Measurements from ENCODE around the gene NELFB. TPM values are rescaled to one million over a fixed set of nuclear protein-coding genes. Genes with fewer than 3 reads are reported as not detected.
A peak's percentile ranks its signal among the peaks of the same experiment; 100 is the strongest.

Gene NELFB
- total RNA-seq, 1 experiment from 2014 or later, result 95.0 TPM

- Mint-ChIP-seq H3K9me3 (no peaks in the 10 kb centered on the region), H3K36me3 (no peaks in the 10 kb centered on the region), H3K4me1 (peaks cover 52% of the 10 kb centered on the region), H3K4me3 (peak overlapping the region; percentile 94), H3K27me3 (ENCODE audit: low read depth) (peaks cover 31% of the 10 kb centered on the region), H3K27ac (peak overlapping the region; percentile 96)
- CTCF ChIA-PET, result interaction anchor here (0.6 to 8.6 kb wide), 7 partner anchors 12 to 331 kb away, joined by 3 to 172 read pairs (median 5); partner anchors contain the start of genes TOR4A, TUBB4B and UAP1L1
- peak; percentile 9; the same call in 1 of the 2 replicates for ATAC-seq
- POLR2A ChIA-PET, result interaction anchor here (0.6 kb wide), 1 partner anchor 452 kb away, joined by 3 read pairs; no protein-coding TSS in a partner anchor
- no peak for TF ChIP-seq ZNF416 (CRISPR knock-in tag; IDR thresholded peaks at IDR 0.05)
- TF ChIP-seq SOX15 (CRISPR knock-in tag; IDR thresholded peaks at IDR 0.05), result no peak
- TF ChIP-seq ATF3 (CRISPR knock-in tag; conservative IDR thresholded peaks at IDR 0.05), result no peak
- DNase-seq (ENCODE audit: low spot score), result peak; percentile 74
Measured at GRCh38 chr9:137300567-137301080, 45.5 kb downstream of the NELFB start.

GRCh38 chr9:137301081-137301947 lies 46.2 kb downstream of the NELFB start:
- Mint-ChIP-seq H3K4me1 (peaks cover 52% of the 10 kb centered on the region), H3K4me3 (peak overlapping the region; percentile 94), H3K36me3 (no peaks in the 10 kb centered on the region), H3K27ac (peak overlapping the region; percentile 96), H3K27me3 (ENCODE audit: low read depth) (peaks cover 31% of the 10 kb centered on the region), H3K9me3 (no peaks in the 10 kb centered on the region)
- POLR2A ChIA-PET, result interaction anchor here (0.5 to 2.8 kb wide), 4 partner anchors 17 to 65 kb away, joined by 3 to 10 read pairs (median 5); partner anchors contain the start of gene TUBB4B
- peak; percentile 60 for DNase-seq (ENCODE audit: low spot score)
- ATAC-seq, result peak; percentile 3; the same call in 1 of the 2 replicates
- CTCF ChIA-PET, result interaction anchor here (0.9 to 8.6 kb wide), 29 partner anchors 9 to 272 kb away, joined by 3 to 172 read pairs (median 5); partner anchors contain the start of genes ENTPD8, EXD3, MRPL41 and NOXA1
- TF ChIP-seq ELF4 (CRISPR knock-in tag; IDR thresholded peaks at IDR 0.05; ENCODE audit: low read depth) (no peak), MYBL2 (CRISPR knock-in tag; IDR thresholded peaks at IDR 0.05) (0 out of 2 replicates have a peak, but pooled peaks have one; percentile 64), ZMAT4 (CRISPR knock-in tag; IDR thresholded peaks at IDR 0.05) (0 out of 2 replicates have a peak, but pooled peaks have one; percentile 16), HMGXB4 (CRISPR knock-in tag; IDR thresholded peaks at IDR 0.05) (peak; percentile 56), ETV6 (CRISPR knock-in tag; IDR thresholded peaks at IDR 0.05) (peak; percentile 70; the same call in 1 of the 2 replicates), SP1 (CRISPR knock-in tag; conservative IDR thresholded peaks at IDR 0.05) (peak; percentile 50; the same call in 1 of the 2 replicates), TP53 (CRISPR knock-in tag; IDR thresholded peaks at IDR 0.05) (0 out of 2 replicates have a peak, but pooled peaks have one; percentile 73), TCF7 (CRISPR knock-in tag; IDR thresholded peaks at IDR 0.05; ENCODE audit: low read depth) (0 out of 2 replicates have a peak, but pooled peaks have one; percentile 29), FOXK1 (CRISPR knock-in tag; IDR thresholded peaks at IDR 0.05) (peak; percentile 42; the same call in 1 of the 2 replicates), GABPB1 (CRISPR knock-in tag; IDR thresholded peaks at IDR 0.05) (no peak), FOXP4 (CRISPR knock-in tag; IDR thresholded peaks at IDR 0.05) (peak; percentile 82), NFE2L1 (CRISPR knock-in tag; IDR thresholded peaks at IDR 0.05) (peak; percentile 75), ATF6 (CRISPR knock-in tag; IDR thresholded peaks at IDR 0.05) (no peak), FOXP1 (CRISPR knock-in tag; IDR thresholded peaks at IDR 0.05; ENCODE audit: borderline replicate concordance) (peak; percentile 63; the same call in 1 of the 2 replicates), E2F4 (CRISPR knock-in tag; IDR thresholded peaks at IDR 0.05; ENCODE audit: borderline replicate concordance, low read depth) (peak; percentile 77), CDX4 (CRISPR knock-in tag; IDR thresholded peaks at IDR 0.05; ENCODE audit: borderline replicate concordance) (no peak), ZNF121 (CRISPR knock-in tag; IDR thresholded peaks at IDR 0.05) (no peak), ZBTB43 (CRISPR knock-in tag; IDR thresholded peaks at IDR 0.05) (0 out of 2 replicates have a peak, but pooled peaks have one; percentile 77), TEAD1 (CRISPR knock-in tag; IDR thresholded peaks at IDR 0.05) (peak; percentile 27; the same call in 1 of the 2 replicates)

All from WTC11 (cell line).